ENCODE results near the gene PAPPA2. TPM values are rescaled to one million over a fixed set of nuclear protein-coding genes. Genes with fewer than 3 reads are reported as not detected.

The PAPPA2 gene
- total RNA-seq, 1 experiment from 2014 or later: 0.81 TPM

GRCh38 chr1:176556288-176556687 is 93.3 kb downstream of the PAPPA2 start:
- Histone ChIP-seq H3T11ph (ENCODE audit: low read length) (no peak overlapping the region), H3K27me3 (ENCODE audit: insufficient read depth, low read length) (no peaks in the 10 kb centered on the region)
- peaks cover 17% of the 10 kb centered on the region for H3K27me3 Mint-ChIP-seq (ENCODE audit: low read depth)

More at GRCh38 chr1:176556288-176556687, 93.3 kb downstream of the PAPPA2 start:
- H2AK5ac ChIP-seq (ENCODE audit: insufficient read length, low read length): no peak overlapping the region
- no peaks in the 10 kb centered on the region for H3K23me2 ChIP-seq (ENCODE audit: insufficient read length, low read depth, low read length, poor library complexity, severe bottlenecking)
- DNase-seq: no peak
- H3K23ac ChIP-seq (ENCODE audit: insufficient read length, low read depth, low read length): no peak overlapping the region
- H3K79me2 ChIP-seq (ENCODE audit: insufficient read depth, low read length): no peaks in the 10 kb centered on the region
- H2BK5ac ChIP-seq (ENCODE audit: insufficient read length, low read length): no peak overlapping the region
- H3K9me3 ChIP-seq (ENCODE audit: control insufficient read depth, low read depth, low read length): no peaks in the 10 kb centered on the region
- no peaks in the 10 kb centered on the region for H3K36me3 Mint-ChIP-seq (ENCODE audit: insufficient read depth in 1 of 3, low read depth in 3 of 3)
- H2BK15ac ChIP-seq (ENCODE audit: low read depth, low read length): no peak overlapping the region
- H2BK20ac ChIP-seq (ENCODE audit: low read depth, low read length, poor library complexity, severe bottlenecking): no peak overlapping the region
- WGBS (ENCODE audit: extremely low coverage, insufficient read length, low lambda C conversion rate): no CpG with 5 or more reads among the region's 6 CpGs
- H3K9ac ChIP-seq (ENCODE audit: extremely low read depth, insufficient read length, low read length): no peak overlapping the region
- H3K56ac ChIP-seq (ENCODE audit: insufficient read length, low read depth, low read length): no peak overlapping the region
- H2AFZ ChIP-seq (ENCODE audit: low read length): no peak overlapping the region
- no peak overlapping the region for H4K91ac ChIP-seq (ENCODE audit: insufficient read length, low read depth, low read length)
- TF ChIP-seq CTCF (conservative IDR thresholded peaks at IDR 0.05): no peak
- no peak overlapping the region for H3K4me3 Mint-ChIP-seq
- no peak overlapping the region for H3K4ac ChIP-seq (ENCODE audit: low read depth, low read length)
- no peaks in the 10 kb centered on the region for H3K9me3 Mint-ChIP-seq
- no peak overlapping the region for H3K4me2 ChIP-seq (ENCODE audit: insufficient read depth, insufficient read length, low read length)
- H3K4me1 Mint-ChIP-seq: peaks cover 44 to 51% of the 10 kb centered on the region in 2 experiments
- H3K27ac ChIP-seq (ENCODE audit: insufficient read length, low read depth, low read length): no peak overlapping the region
- H3K18ac ChIP-seq (ENCODE audit: insufficient read length, low read depth, low read length): no peak overlapping the region
- H3K79me1 ChIP-seq (ENCODE audit: insufficient read depth, low read depth, low read length, poor library complexity, severe bottlenecking): no peaks in the 10 kb centered on the region
- no peak overlapping the region for H4K8ac ChIP-seq (replicated peaks; ENCODE audit: insufficient read length, low read depth, low read length)
- no peak overlapping the region for H2BK120ac ChIP-seq (ENCODE audit: low read depth, low read length, poor library complexity, severe bottlenecking)
- H3K4me1 ChIP-seq (ENCODE audit: insufficient read depth, low read length): peaks cover 5% of the 10 kb centered on the region; the same call in 1 of the 2 replicates
- no peak overlapping the region for H3K14ac ChIP-seq (ENCODE audit: insufficient read depth, low read length)
- no peak overlapping the region for H4K5ac ChIP-seq (ENCODE audit: insufficient read length, low read depth, low read length)
- no peak overlapping the region; a peak in 1 of 7 replicates for H3K27ac Mint-ChIP-seq
- no peak overlapping the region for H2BK12ac ChIP-seq (ENCODE audit: insufficient read length, low read depth, low read length)
- H4K20me1 ChIP-seq (ENCODE audit: control insufficient read depth, insufficient read depth, insufficient read length): no peaks in the 10 kb centered on the region
